Sigmoid colon (tissue), 3 donors: ENCODE results near the gene NFATC2IP.

Experiments
- POLR2A ChIP-seq, 2 donors: fragments of 450-650 bp; IDR thresholded peaks; one replicate each; pipeline ENCODE4 v1.6.1; 2016; ENCODE audit warnings: antibody characterized with exemption in 2 of 2, mild to moderate bottlenecking in 2 of 2, moderate library complexity in 2 of 2
- TF ChIP-seq, protein P1 (sequence below), 4 experiments: fragments of 450-650 bp in 3 of 4; fragments of 200-600 bp in 1 of 4; IDR thresholded peaks; one replicate each; pipeline ENCODE4 v1.5.1; 2016 to 2019; ENCODE audit warnings: antibody characterized with exemption in 4 of 4, mild to moderate bottlenecking in 3 of 4, moderate library complexity in 2 of 4

GRCh38 chr16:28951410-28951943, 740 bp downstream of the NFATC2IP start:
- TF ChIP-seq POLR2A (IDR thresholded peaks at IDR 0.05), result no peak
- TF ChIP-seq, protein P1, sequence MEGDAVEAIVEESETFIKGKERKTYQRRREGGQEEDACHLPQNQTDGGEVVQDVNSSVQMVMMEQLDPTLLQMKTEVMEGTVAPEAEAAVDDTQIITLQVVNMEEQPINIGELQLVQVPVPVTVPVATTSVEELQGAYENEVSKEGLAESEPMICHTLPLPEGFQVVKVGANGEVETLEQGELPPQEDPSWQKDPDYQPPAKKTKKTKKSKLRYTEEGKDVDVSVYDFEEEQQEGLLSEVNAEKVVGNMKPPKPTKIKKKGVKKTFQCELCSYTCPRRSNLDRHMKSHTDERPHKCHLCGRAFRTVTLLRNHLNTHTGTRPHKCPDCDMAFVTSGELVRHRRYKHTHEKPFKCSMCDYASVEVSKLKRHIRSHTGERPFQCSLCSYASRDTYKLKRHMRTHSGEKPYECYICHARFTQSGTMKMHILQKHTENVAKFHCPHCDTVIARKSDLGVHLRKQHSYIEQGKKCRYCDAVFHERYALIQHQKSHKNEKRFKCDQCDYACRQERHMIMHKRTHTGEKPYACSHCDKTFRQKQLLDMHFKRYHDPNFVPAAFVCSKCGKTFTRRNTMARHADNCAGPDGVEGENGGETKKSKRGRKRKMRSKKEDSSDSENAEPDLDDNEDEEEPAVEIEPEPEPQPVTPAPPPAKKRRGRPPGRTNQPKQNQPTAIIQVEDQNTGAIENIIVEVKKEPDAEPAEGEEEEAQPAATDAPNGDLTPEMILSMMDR (IDR thresholded peaks at IDR 0.05), result no peak
